ENCODE measurements around the gene SH3BP5.

Gene SH3BP5

DNA sequence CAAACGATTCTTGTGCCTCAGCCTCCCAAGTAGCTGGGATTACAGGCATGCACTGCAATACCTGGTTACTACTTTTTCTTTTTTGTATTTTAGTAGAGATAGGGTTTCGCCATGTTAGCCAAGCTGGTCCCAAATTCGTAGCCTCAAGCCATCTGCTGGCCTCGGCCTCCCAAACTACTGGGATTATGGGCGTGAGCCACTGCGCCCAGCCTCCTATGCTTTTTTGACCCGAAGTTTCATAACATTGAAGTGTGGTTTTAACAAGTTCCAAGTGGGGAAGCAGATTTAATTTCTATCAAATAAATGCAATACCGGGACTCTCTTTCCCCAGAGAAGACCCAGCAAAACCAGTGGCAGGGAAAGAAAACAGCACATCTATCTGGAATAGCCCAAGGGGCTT lies 13.7 kb downstream of the SH3BP5 start:
- no peak for FAIRE-seq
- TF ChIP-seq, protein P1, sequence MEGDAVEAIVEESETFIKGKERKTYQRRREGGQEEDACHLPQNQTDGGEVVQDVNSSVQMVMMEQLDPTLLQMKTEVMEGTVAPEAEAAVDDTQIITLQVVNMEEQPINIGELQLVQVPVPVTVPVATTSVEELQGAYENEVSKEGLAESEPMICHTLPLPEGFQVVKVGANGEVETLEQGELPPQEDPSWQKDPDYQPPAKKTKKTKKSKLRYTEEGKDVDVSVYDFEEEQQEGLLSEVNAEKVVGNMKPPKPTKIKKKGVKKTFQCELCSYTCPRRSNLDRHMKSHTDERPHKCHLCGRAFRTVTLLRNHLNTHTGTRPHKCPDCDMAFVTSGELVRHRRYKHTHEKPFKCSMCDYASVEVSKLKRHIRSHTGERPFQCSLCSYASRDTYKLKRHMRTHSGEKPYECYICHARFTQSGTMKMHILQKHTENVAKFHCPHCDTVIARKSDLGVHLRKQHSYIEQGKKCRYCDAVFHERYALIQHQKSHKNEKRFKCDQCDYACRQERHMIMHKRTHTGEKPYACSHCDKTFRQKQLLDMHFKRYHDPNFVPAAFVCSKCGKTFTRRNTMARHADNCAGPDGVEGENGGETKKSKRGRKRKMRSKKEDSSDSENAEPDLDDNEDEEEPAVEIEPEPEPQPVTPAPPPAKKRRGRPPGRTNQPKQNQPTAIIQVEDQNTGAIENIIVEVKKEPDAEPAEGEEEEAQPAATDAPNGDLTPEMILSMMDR (IDR thresholded peaks at IDR 0.05; ENCODE audit: insufficient read depth, missing control alignments): no peak
- DNase-seq (ENCODE audit: insufficient read length, low spot score): no peak

DNA sequence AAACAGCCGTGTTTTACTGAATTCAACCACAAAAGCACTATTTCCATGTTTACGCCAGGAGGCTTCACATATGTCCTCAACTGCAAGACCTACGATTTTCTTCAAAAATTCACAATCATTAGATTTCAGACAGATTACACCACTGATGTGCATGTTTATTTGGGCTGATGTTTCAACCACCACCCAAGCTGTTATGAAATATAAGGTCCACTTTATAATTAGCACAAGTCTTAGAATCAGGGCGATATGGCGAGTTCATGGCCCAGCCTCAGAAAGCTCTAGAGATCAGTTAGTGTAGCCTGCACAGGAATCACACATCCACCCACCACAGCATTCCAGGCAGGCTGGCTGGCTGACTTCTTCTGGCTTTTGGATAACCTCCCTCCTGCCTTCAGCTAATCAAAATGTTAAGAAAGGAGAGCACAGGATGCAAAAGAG lies 15.4 kb downstream of the SH3BP5 start:
- TF ChIP-seq, protein P1 (IDR thresholded peaks at IDR 0.05; ENCODE audit: insufficient read depth, missing control alignments): no peak
- DNase-seq (ENCODE audit: insufficient read length, low spot score): no peak
- no peak for FAIRE-seq

DNA sequence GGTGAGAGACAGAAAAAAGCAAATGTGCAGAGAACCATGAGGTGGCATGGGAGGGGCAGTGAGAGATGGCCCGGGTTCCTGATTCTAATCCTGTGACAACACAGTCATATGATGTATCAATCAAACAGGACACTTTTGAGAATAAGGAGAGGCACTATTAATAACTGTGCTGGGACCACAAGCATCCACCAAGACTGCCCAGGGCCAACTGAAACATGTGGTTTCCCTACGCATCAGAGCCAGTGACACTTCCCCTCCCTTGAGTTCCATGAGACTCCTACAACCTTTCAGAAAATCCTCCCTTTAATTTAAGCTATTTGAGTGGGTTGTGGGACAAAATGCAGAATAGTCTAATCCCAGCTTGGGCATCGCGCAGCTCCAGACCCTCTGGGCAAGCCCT lies 17.4 kb downstream of the SH3BP5 start:
- TF ChIP-seq, protein P1 (IDR thresholded peaks at IDR 0.05; ENCODE audit: insufficient read depth, missing control alignments): no peak
- no peak for FAIRE-seq
- DNase-seq (ENCODE audit: insufficient read length, low spot score): no peak

GRCh38 chr3:15314276-15314675 lies 18.1 kb downstream of the SH3BP5 start:
- DNase-seq (ENCODE audit: insufficient read length, low spot score) (no peak), FAIRE-seq (no peak)
- TF ChIP-seq, protein P1 (IDR thresholded peaks at IDR 0.05; ENCODE audit: insufficient read depth, missing control alignments): no peak

GRCh38 chr3:15313461-15313860 lies 18.9 kb downstream of the SH3BP5 start:
- TF ChIP-seq, protein P1 (IDR thresholded peaks at IDR 0.05; ENCODE audit: insufficient read depth, missing control alignments): no peak
- DNase-seq (ENCODE audit: insufficient read length, low spot score) (no peak), FAIRE-seq (no peak)

DNA sequence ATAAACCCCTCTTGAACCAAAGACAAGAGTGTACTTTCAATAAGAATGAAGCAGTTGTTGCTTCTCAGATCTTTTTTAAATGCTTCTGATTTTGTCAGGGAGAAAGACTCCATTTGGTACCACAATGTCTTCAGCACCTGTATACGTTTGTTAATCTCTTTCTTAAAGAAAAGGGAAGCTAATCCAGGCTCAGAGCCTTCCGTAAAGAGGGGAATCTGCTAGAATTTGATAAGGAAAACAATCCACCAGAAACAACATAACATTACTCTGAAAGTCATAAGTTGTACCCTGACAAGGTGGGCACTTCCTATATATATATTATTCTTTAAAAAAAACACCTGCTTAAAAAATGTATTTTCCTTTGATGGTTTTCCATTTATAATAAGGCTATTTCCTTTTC lies 19.8 kb downstream of the SH3BP5 start:
- TF ChIP-seq, protein P1 (IDR thresholded peaks at IDR 0.05; ENCODE audit: insufficient read depth, missing control alignments): no peak
- no peak for DNase-seq (ENCODE audit: insufficient read length, low spot score)
- FAIRE-seq: no peak

- FAIRE-seq: no peak
- TF ChIP-seq, protein P1 (IDR thresholded peaks at IDR 0.05; ENCODE audit: insufficient read depth, missing control alignments): no peak
- no peak for DNase-seq (ENCODE audit: insufficient read length, low spot score)
Measured at GRCh38 chr3:15310491-15311370, 21.7 kb downstream of the SH3BP5 start.
